H1 (cell line): ENCODE results near the gene SLC52A3. TPM values are rescaled to one million over a fixed set of nuclear protein-coding genes. Genes with fewer than 3 reads are reported as not detected.
A peak's percentile ranks its signal among the peaks of the same experiment; 100 is the strongest.

Experiments
- CTCF ChIA-PET: fragments of 300-600 bp; sonication (Branson Sonifier 250); formaldehyde crosslinking; loops from one replicate; lab custom pipeline; 2021; ENCODE audit not compliant: partially characterized antibody; lab: Charles Lee
- POLR2A ChIA-PET: fragments of 300-600 bp; sonication (Branson Sonifier 250); formaldehyde crosslinking; loops from one replicate; lab custom pipeline; 2021; ENCODE audit warnings: inconsistent platforms; ENCODE audit not compliant: partially characterized antibody; lab: Charles Lee
- DNase-seq, 2 experiments: peaks; one replicate each; pipeline versions ENCODE4 v3.0.0 to v3.0.0-alpha.2; 2010 to 2022; ENCODE audit warnings: low spot score in 2 of 2, low read depth in 1 of 2, mixed read lengths in 1 of 2
- FAIRE-seq: peaks from 2 replicates; lab custom pipeline; 2011; peaks lifted over from hg19 to GRCh38; lab: Jason Lieb, UNC
- H2AFZ ChIP-seq: 2 replicates; pipeline ENCODE4 v1.8.1; 2012; ENCODE audit warnings: low read length, inconsistent platforms
- H2AK5ac ChIP-seq: 2 replicates; pipeline ENCODE4 v1.6.1; 2013; ENCODE audit warnings: low read depth, low read length
- H2BK120ac ChIP-seq: replicated peaks from 2 replicates; pipeline ENCODE3; 2013; ENCODE audit warnings: low read depth, low read length, inconsistent platforms
- H2BK12ac ChIP-seq: 2 replicates; pipeline ENCODE4 v1.6.1; 2013; ENCODE audit warnings: low read depth, low read length
- H2BK15ac ChIP-seq: 2 replicates; pipeline ENCODE4 v1.6.1; 2013; ENCODE audit warnings: low read length
- H2BK20ac ChIP-seq: 2 replicates; pipeline ENCODE4 v1.6.1; 2013; ENCODE audit warnings: low read length
- H2BK5ac ChIP-seq: 2 replicates; pipeline ENCODE4 v1.6.1; 2013; ENCODE audit warnings: low read depth, low read length
- H3K14ac ChIP-seq: 2 replicates; pipeline ENCODE4 v1.6.1; 2013; ENCODE audit warnings: inconsistent platforms; ENCODE audit not compliant: insufficient read length
- H3K18ac ChIP-seq: 2 replicates; pipeline ENCODE4 v1.6.1; 2013; ENCODE audit warnings: low read length; ENCODE audit errors: extremely low read depth
- H3K23ac ChIP-seq: 2 replicates; pipeline ENCODE4 v1.6.1; 2013; ENCODE audit warnings: inconsistent platforms; ENCODE audit not compliant: insufficient read length
- H3K23me2 ChIP-seq: 2 replicates; pipeline ENCODE4 v1.6.1; 2013; ENCODE audit warnings: low read depth, low read length
- H3K27ac ChIP-seq: 2 replicates; pipeline ENCODE4 v1.6.1; 2011; ENCODE audit warnings: low read depth, low read length, inconsistent platforms
- H3K27me3 ChIP-seq, 4 experiments: replicated peaks in 1 of 4; 1 replicate in 1 of 4; 2 replicates in 3 of 4; pipeline versions ENCODE4 v1.6.1 to v1.8.1; 2011 to 2013; ENCODE audit warnings: low read length in 3 of 4, mild to moderate bottlenecking in 3 of 4, inconsistent platforms in 2 of 4, mixed read lengths in 2 of 4, moderate library complexity in 1 of 4; ENCODE audit not compliant: control insufficient read depth in 3 of 4, insufficient read depth in 3 of 4; ENCODE audit errors: extremely low read depth in 1 of 4
- H3K36me3 ChIP-seq, 4 experiments: 2 replicates each; pipeline versions ENCODE4 v1.6.1 to v1.8.1; 2011 to 2013; ENCODE audit warnings: mild to moderate bottlenecking in 4 of 4, low read length in 3 of 4, moderate library complexity in 2 of 4, control low read depth in 1 of 4, inconsistent platforms in 1 of 4; ENCODE audit not compliant: insufficient read depth in 4 of 4, control insufficient read depth in 2 of 4
- H3K4ac ChIP-seq: replicated peaks from 2 replicates; pipeline ENCODE3; 2013; ENCODE audit warnings: low read length, low read depth, mixed read lengths, inconsistent platforms; ENCODE audit not compliant: insufficient read length
- H3K4me1 ChIP-seq, 4 experiments: replicated peaks in 1 of 4; 1 replicate in 1 of 4; 2 replicates in 3 of 4; pipeline versions ENCODE4 v1.6.1 to v1.8.1; 2011 to 2013; ENCODE audit warnings: low read length in 3 of 4, inconsistent platforms in 2 of 4, mixed read lengths in 1 of 4; ENCODE audit not compliant: insufficient read depth in 4 of 4, control insufficient read depth in 3 of 4
- H3K4me2 ChIP-seq, 2 experiments: 2 replicates each; pipeline versions ENCODE4 v1.6.1 to v1.8.1; 2011 to 2013; ENCODE audit warnings: low read depth in 2 of 2, low read length in 2 of 2, control low read depth in 1 of 2, inconsistent platforms in 1 of 2, mild to moderate bottlenecking in 1 of 2; ENCODE audit not compliant: insufficient read depth in 1 of 2
- H3K4me3 ChIP-seq, 4 experiments: fragments of 200-600, 300-600 bp in 1 of 4; sonication (generic), shearing (Covaris generic), sonication (Bioruptor Twin) in 1 of 4; 2 replicates each; pipeline versions ENCODE4 v1.5.1 to v1.8.1; 2011 to 2016; ENCODE audit warnings: low read length in 4 of 4, low read depth in 3 of 4, control low read depth in 2 of 4, inconsistent platforms in 2 of 4, mild to moderate bottlenecking in 2 of 4, mixed read lengths in 1 of 4, moderate library complexity in 1 of 4; ENCODE audit not compliant: insufficient read depth in 2 of 4; ENCODE audit errors: extremely low read depth in 1 of 4
- H3K56ac ChIP-seq: replicated peaks from 2 replicates; pipeline ENCODE3; 2013; ENCODE audit warnings: low read depth, mild to moderate bottlenecking, mixed read lengths, low read length, inconsistent platforms; ENCODE audit not compliant: insufficient read length
- H3K79me1 ChIP-seq: 2 replicates; pipeline ENCODE4 v1.6.1; 2013; ENCODE audit warnings: low read depth, low read length, control low read depth
- H3K79me2 ChIP-seq, 2 experiments: 2 replicates each; pipeline versions ENCODE4 v1.6.1 to v1.8.1; 2012 to 2013; ENCODE audit warnings: low read length in 2 of 2, mild to moderate bottlenecking in 2 of 2, inconsistent platforms in 1 of 2; ENCODE audit not compliant: insufficient read depth in 2 of 2, control insufficient read depth in 1 of 2
- H3K9ac ChIP-seq, 4 experiments: replicated peaks in 1 of 4; 1 replicate in 1 of 4; 2 replicates in 3 of 4; pipeline versions ENCODE4 v1.6.1 to v1.8.1; 2011 to 2013; ENCODE audit warnings: low read depth in 3 of 4, low read length in 3 of 4, control low read depth in 2 of 4, mild to moderate bottlenecking in 2 of 4, moderate library complexity in 2 of 4, inconsistent platforms in 1 of 4; ENCODE audit errors: extremely low read depth in 1 of 4
- H3K9me3 ChIP-seq, 2 experiments: 2 replicates each; pipeline versions ENCODE4 v1.6.1 to v1.8.1; 2012 to 2013; ENCODE audit warnings: mild to moderate bottlenecking in 2 of 2, moderate library complexity in 2 of 2, control low read depth in 1 of 2, inconsistent platforms in 1 of 2, low read depth in 1 of 2, low read length in 1 of 2, mixed read lengths in 1 of 2; ENCODE audit not compliant: insufficient read depth in 2 of 2
- H4K20me1 ChIP-seq, 2 experiments: replicated peaks in 1 of 2; 2 replicates each; pipeline versions ENCODE3 to v1.8.1; 2011 to 2013; ENCODE audit warnings: inconsistent platforms in 2 of 2, low read length in 2 of 2, mild to moderate bottlenecking in 1 of 2; ENCODE audit not compliant: insufficient read depth in 2 of 2, control insufficient read depth in 1 of 2
- H4K5ac ChIP-seq: 2 replicates; pipeline ENCODE4 v1.6.1; 2013; ENCODE audit warnings: low read length, low read depth, mixed read lengths, inconsistent platforms; ENCODE audit not compliant: insufficient read length
- H4K8ac ChIP-seq: 2 replicates; pipeline ENCODE4 v1.8.0; 2013; ENCODE audit warnings: mild to moderate bottlenecking, moderate library complexity, low read length, inconsistent platforms; ENCODE audit not compliant: insufficient read depth; ENCODE audit errors: extremely low read depth
- H4K91ac ChIP-seq: replicated peaks from 2 replicates; pipeline ENCODE3; 2013; ENCODE audit warnings: low read length, mixed read lengths, inconsistent platforms; ENCODE audit not compliant: insufficient read length
- ASH2L ChIP-seq: fragments of 200-600, 300-600 bp; sonication (generic); IDR thresholded peaks from one replicate; pipeline ENCODE4 v1.7.1; 2017; ENCODE audit warnings: low read length
- CEBPB ChIP-seq: IDR thresholded peaks from 2 replicates; pipeline ENCODE4 v1.6.1; 2012; ENCODE audit warnings: low read depth, low read length
- E2F6 ChIP-seq: IDR thresholded peaks from 2 replicates; pipeline ENCODE4 v1.6.1; 2012; ENCODE audit warnings: inconsistent platforms
- EZH2 ChIP-seq: fragments of 200-600 bp; sonication (generic); IDR thresholded peaks from 2 replicates; pipeline ENCODE4 v1.7.1; 2012; ENCODE audit warnings: low read depth, mild to moderate bottlenecking, moderate library complexity, low read length, inconsistent platforms; ENCODE audit not compliant: severe bottlenecking
- GABPA ChIP-seq: IDR thresholded peaks from 2 replicates; pipeline ENCODE4 v1.6.1; 2011; ENCODE audit warnings: mild to moderate bottlenecking, low read length, moderate library complexity, borderline replicate concordance; ENCODE audit not compliant: insufficient read depth
- HDAC2 ChIP-seq, 2 experiments: fragments of 300-600 bp in 1 of 2; sonication (generic) in 1 of 2; IDR thresholded peaks; 2 replicates each; pipeline ENCODE4 v1.6.1; 2011 to 2012; ENCODE audit warnings: low read depth in 2 of 2, low read length in 2 of 2, mild to moderate bottlenecking in 2 of 2, moderate library complexity in 2 of 2, borderline replicate concordance in 1 of 2, inconsistent platforms in 1 of 2
- KDM5A ChIP-seq: fragments of 200-600 bp; IDR thresholded peaks from 2 replicates; pipeline ENCODE4 v1.7.1; 2012; ENCODE audit warnings: mild to moderate bottlenecking, low read length, inconsistent platforms, mixed read lengths
- MAFK ChIP-seq: IDR thresholded peaks from 2 replicates; pipeline ENCODE4 v1.6.1; 2012; ENCODE audit warnings: low read depth, mild to moderate bottlenecking, improper control_type of control experiment, low read length
- POU5F1 ChIP-seq: IDR thresholded peaks from 2 replicates; pipeline ENCODE4 v1.6.1; 2011; ENCODE audit warnings: low read depth, mild to moderate bottlenecking, low read length, moderate library complexity
- RFX5 ChIP-seq: IDR thresholded peaks from 2 replicates; pipeline ENCODE4 v1.6.1; 2011; ENCODE audit warnings: low read depth, low read length, improper control_type of control experiment, borderline replicate concordance
- SAP30 ChIP-seq: fragments of 300-600 bp; sonication (generic); IDR thresholded peaks from 2 replicates; pipeline ENCODE4 v1.7.1; 2012; ENCODE audit warnings: low read length, moderate library complexity, mild to moderate bottlenecking, inconsistent platforms; ENCODE audit not compliant: insufficient read depth, insufficient replicate concordance
- TAF7 ChIP-seq: optimal IDR thresholded peaks from 2 replicates; pipeline ENCODE3; 2011; ENCODE audit warnings: low read depth, mild to moderate bottlenecking, inconsistent platforms, low read length, moderate library complexity, borderline replicate concordance
- WGBS, 2 experiments: shearing (Covaris generic) in 1 of 2; methylation state at CpG; one replicate each; pipeline versions ENCODE4 v1.1.6 to v1.1.7; 2013 to 2015; ENCODE audit warnings: low lambda C conversion rate in 2 of 2, mixed read lengths in 2 of 2, inconsistent platforms in 1 of 2, low coverage in 1 of 2, missing lambda C conversion rate in 1 of 2; ENCODE audit not compliant: insufficient replicate concordance in 2 of 2, insufficient coverage in 1 of 2, insufficient read length in 1 of 2; ENCODE audit errors: extremely low coverage in 1 of 2, missing lambda C conversion rate in 1 of 2; 5-methylcytosine and 5-hydroxymethylcytosine counted together
- polyA plus RNA-seq, 7 experiments: library from polyadenylated mRNA; depleted of rRNA in 3 of 7; stranded (reverse) in 5 of 7; unstranded in 2 of 7; fragments of >200 nt in 5 of 7; fragments of 200-250 nt in 2 of 7; gene quantifications; 1 replicate in 5 of 7; 2 replicates in 1 of 7; 4 replicates in 1 of 7; pipeline versions ENCODE4 v1.2.1 to v1.2.3, GENCODE V29; 2011 to 2013; ENCODE audit warnings: missing spikeins in 2 of 7, mixed read lengths in 2 of 7
- total RNA-seq: library from RNA; stranded (reverse); fragmentation: NEBNext Ultra II Directional; extraction: Animal tissue kit (Norgen Biotek cat#: 25700); gene quantifications from 2 replicates; pipeline ENCODE4 v1.2.1, GENCODE V29; 2021

SLC52A3 gene
- total and polyA plus RNA-seq, 2 of the 8 experiments (the other 6 are each of a cell fraction or from before 2014, with no cell fraction given) = 2.3 to 4.2 TPM

- Histone ChIP-seq H3K23ac (no peak overlapping the region), H3K27me3 (no peaks in the 10 kb centered on the region), H4K20me1 (no peaks in the 10 kb centered on the region), H2BK120ac (no peak overlapping the region), H2AK5ac (no peak overlapping the region), H4K5ac (no peak overlapping the region), H3K18ac (no peak overlapping the region), H3K79me1 (no peaks in the 10 kb centered on the region), H3K4me2 (no peak overlapping the region), H2AFZ (0 out of 2 replicates have a peak overlapping the region, but pooled peaks have one; percentile 29)
- FAIRE-seq = no peak
- CTCF ChIA-PET = interaction anchor here (1.0 to 2.0 kb wide), 3 partner anchors 9 to 89 kb away, joined by 3 to 10 read pairs (median 3); no protein-coding TSS in a partner anchor
- TF ChIP-seq SAP30 = no peak
- no peak for TF ChIP-seq MAFK
- TF ChIP-seq HDAC2 (IDR thresholded peaks at IDR 0.05; ENCODE audit: borderline replicate concordance in 1 of 2, low read depth in 2 of 2, low read length in 2 of 2) = no peak
- TF ChIP-seq RFX5 = no peak
- TF ChIP-seq E2F6 = no peak
- no peak for TF ChIP-seq EZH2
- no peak for TF ChIP-seq CEBPB
- TF ChIP-seq ASH2L = no peak
- no peak for TF ChIP-seq TAF7
- no peak for TF ChIP-seq POU5F1
- no peak for TF ChIP-seq KDM5A
- no peak for TF ChIP-seq GABPA
- TF ChIP-seq, all 59 proteins: peak for 0
- Histone ChIP-seq H3K56ac (no peak overlapping the region), H2BK12ac (no peak overlapping the region), H3K9ac (no peak overlapping the region), H3K4ac (no peak overlapping the region), H3K23me2 (no peaks in the 10 kb centered on the region), H3K27ac (no peak overlapping the region), H3K9me3 (no peaks in the 10 kb centered on the region), H4K8ac (no peak overlapping the region), H2BK20ac (no peak overlapping the region), H3K4me1 (no peaks in the 10 kb centered on the region; a peak in 1 of 7 replicates), H4K91ac (no peak overlapping the region), H2BK5ac (no peak overlapping the region), H2BK15ac (no peak overlapping the region), H3K4me3 (no peak overlapping the region), H3K36me3 (no peaks in the 10 kb centered on the region), H3K79me2 (no peaks in the 10 kb centered on the region), H3K14ac (no peak overlapping the region)
- WGBS, 2 experiments = 70% methylated on average over 3 of the region's 3 CpGs; no CpG with 5 or more reads in 1 of the 2 experiments
- POLR2A ChIA-PET = no interaction called here
- no peak for DNase-seq
Measured at GRCh38 chr20:754904-755303, 13.4 kb downstream of the SLC52A3 start.
